ENCODE measurements around the gene POLR3B. TPM values are rescaled to one million over a fixed set of nuclear protein-coding genes. Genes with fewer than 3 reads are reported as not detected.

Gene POLR3B
- total and polyA plus RNA-seq, 4 donors = 11.9 to 20.3 (median 13.3) TPM

GRCh38 chr12:106551410-106551809 lies 193.9 kb downstream of the POLR3B start:
- H3K27me3 ChIP-seq (ENCODE audit: control insufficient read depth, insufficient read depth, low read length) = no peaks in the 10 kb centered on the region
- H3K9me3 ChIP-seq (ENCODE audit: control insufficient read depth, insufficient read depth, low read length) = no peaks in the 10 kb centered on the region
- H3K4me1 ChIP-seq (ENCODE audit: control insufficient read depth, insufficient read depth, low read length) = no peaks in the 10 kb centered on the region
- H3K4me3 ChIP-seq (ENCODE audit: low read depth, low read length) = no peak overlapping the region
- H3K27ac ChIP-seq (ENCODE audit: low read depth, low read length) = no peak overlapping the region
- WGBS (ENCODE audit: insufficient coverage) = 81% methylated on average over 9 of the region's 9 CpGs
- H3K36me3 ChIP-seq (ENCODE audit: control insufficient read depth, insufficient read depth, low read length) = no peaks in the 10 kb centered on the region
- no peak for DNase-seq (ENCODE audit: low read depth in 4 of 6, low spot score in 6 of 6)

- no peak for DNase-seq (ENCODE audit: low read depth in 4 of 6, low spot score in 6 of 6)
- Histone ChIP-seq H3K9me3 (ENCODE audit: control insufficient read depth, insufficient read depth, low read length) (no peaks in the 10 kb centered on the region), H3K27ac (ENCODE audit: low read depth, low read length) (no peak overlapping the region), H3K4me1 (ENCODE audit: control insufficient read depth, insufficient read depth, low read length) (no peaks in the 10 kb centered on the region), H3K27me3 (ENCODE audit: control insufficient read depth, insufficient read depth, low read length) (no peaks in the 10 kb centered on the region), H3K36me3 (ENCODE audit: control insufficient read depth, insufficient read depth, low read length) (no peaks in the 10 kb centered on the region), H3K4me3 (ENCODE audit: low read depth, low read length) (no peak overlapping the region)
- no CpG with 5 or more reads among the region's 1 CpG for WGBS (ENCODE audit: insufficient coverage)
These were observed 194.7 kb downstream of the POLR3B start for GRCh38 chr12:106552228-106552627.

Other genes with a start within 250 kb of the POLR3B start
- gene NUAK1, start 218.8 kb upstream of the POLR3B start, total RNA-seq = 10 to 100 TPM; 20.1 to 57.9 TPM
- gene NUAK1, start 218.8 kb upstream of the POLR3B start, polyA plus RNA-seq (ENCODE audit: insufficient read length in 2 of 2) = 10 to 100 TPM; 30.4 to 33.4 TPM
- gene CKAP4, start 109.7 kb upstream of the POLR3B start, total RNA-seq = 10 to 100 TPM; 44.3 to 49.1 TPM
- 10 to 100 TPM; 59.2 to 65.6 TPM for gene CKAP4, start 109.7 kb upstream of the POLR3B start, polyA plus RNA-seq (ENCODE audit: insufficient read length in 2 of 2)
- gene TCP11L2, start 55.0 kb upstream of the POLR3B start, total RNA-seq = 100 to 1,000 TPM in 1 of 2 donors, 10 to 100 TPM in 1; 40.3 to 109 TPM
- 10 to 100 TPM; 16.9 to 23.5 TPM for gene TCP11L2, start 55.0 kb upstream of the POLR3B start, polyA plus RNA-seq (ENCODE audit: insufficient read length in 2 of 2)
- 10 to 100 TPM; 18.6 to 25.4 TPM for gene RFX4, start 225.3 kb downstream of the POLR3B start, total RNA-seq
- gene RFX4, start 225.3 kb downstream of the POLR3B start, polyA plus RNA-seq (ENCODE audit: insufficient read length in 2 of 2) = 10 to 100 TPM; 65.8 to 90.3 TPM